K562 (cell line): ENCODE measurements around the gene CTIF. TPM values are rescaled to one million over a fixed set of nuclear protein-coding genes. Genes with fewer than 3 reads are reported as not detected.
A peak's percentile ranks its signal among the peaks of the same experiment; 100 is the strongest.

Experiments used
- CHD7 ChIP-seq: fragments of 200-600 bp; sonication (generic); IDR thresholded peaks from one replicate; pipeline ENCODE4 v1.6.1; 2012; ENCODE audit warnings: mild to moderate bottlenecking, low read depth, low read length, inconsistent platforms
- DPF2 ChIP-seq: fragments of 450-650 bp; IDR thresholded peaks from 2 replicates; pipeline ENCODE4 v1.6.1; 2016
- U2AF1 ChIP-seq: fragments of 200-400 bp; formaldehyde crosslinking; optimal IDR thresholded peaks from 2 replicates; pipeline ENCODE3; 2017; ENCODE audit warnings: mild to moderate bottlenecking, low read depth, low read length, moderate library complexity
- ZNF436 ChIP-seq: fragments of 250-450, 450-650 bp; sonication (Bioruptor Pico); formaldehyde crosslinking; IDR thresholded peaks from 2 replicates; pipeline ENCODE4 v1.7.0; 2020; ENCODE audit warnings: mild to moderate bottlenecking
- polyA plus RNA-seq, 8 experiments: library from polyadenylated mRNA; depleted of rRNA in 4 of 8; stranded (reverse) in 5 of 8; unstranded in 3 of 8; fragments of >200 nt; fragmentation: Nextera tagmentation in 2 of 8; fragmentation: Illumina TruSeq in 1 of 8; extraction: Ambion mirVana in 2 of 8; extraction: Trizol in 1 of 8; gene quantifications; 2 replicates each; pipeline versions ENCODE4 v1.2.1 to v1.2.3, GENCODE V29; 2011 to 2014; ENCODE audit warnings: inconsistent platforms in 1 of 8, missing spikeins in 1 of 8
- total RNA-seq, 7 experiments: library from RNA; depleted of rRNA in 6 of 7; stranded (reverse); fragments of >200 nt in 6 of 7; fragmentation: Illumina TruSeq in 2 of 7; extraction: Trizol in 2 of 7; gene quantifications; 2 replicates each; pipeline versions ENCODE4 v1.2.1 to v1.2.3, GENCODE V29; 2011 to 2021; ENCODE audit warnings: low replicate concordance in 1 of 7

The CTIF gene
- total and polyA plus RNA-seq, 9 of the 15 experiments (the other 6 are each of a cell fraction or from before 2014, with no cell fraction given) = 0.17 to 11.5 (median 2.2) TPM

GRCh38 chr18:48781163-48781987 is 242.5 kb downstream of the CTIF start (continued):
- TF ChIP-seq ZNF436 (CRISPR knock-in tag) (no peak), CHD7 (no peak), U2AF1 (no peak), DPF2 (peak; percentile 95)
